Measurements from ENCODE around the gene GALNTL6. TPM values are rescaled to one million over a fixed set of nuclear protein-coding genes. Genes with fewer than 3 reads are reported as not detected.

Gene GALNTL6
- total and polyA plus RNA-seq, 2 of the 4 experiments (the other 2 are of a cell fraction): under 0.01 TPM; not detected in 1

DNA sequence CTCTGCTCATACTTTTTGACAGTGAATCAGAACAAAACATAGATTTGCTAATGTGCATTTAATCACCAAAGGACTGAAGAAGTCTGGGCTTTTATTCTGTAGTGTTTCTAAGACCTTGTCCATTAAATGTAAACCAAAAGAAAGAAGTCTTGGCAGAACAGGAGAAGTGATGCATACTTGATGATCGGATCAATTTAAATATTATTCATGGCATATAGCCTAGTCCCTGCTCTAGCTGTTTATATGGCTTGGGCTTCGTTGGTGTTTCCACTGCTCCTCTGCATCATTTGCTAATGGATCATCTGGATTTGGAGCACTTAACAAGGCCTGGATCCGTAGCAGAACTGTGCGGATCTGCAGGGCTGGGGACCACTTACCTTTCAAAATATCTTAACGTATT is 566.6 kb downstream of the GALNTL6 start:
- no peak for TF ChIP-seq RCOR1 (IDR thresholded peaks at IDR 0.05; ENCODE audit: insufficient replicate concordance, low read length)
- TF ChIP-seq MAFK (IDR thresholded peaks at IDR 0.05; ENCODE audit: low read depth, low read length): no peak
- TF ChIP-seq USF2 (IDR thresholded peaks at IDR 0.05; ENCODE audit: low read depth, low read length): no peak
- TF ChIP-seq ELK1 (IDR thresholded peaks at IDR 0.05; ENCODE audit: borderline replicate concordance, low read depth, low read length): no peak
- no peak for TF ChIP-seq FOS (IDR thresholded peaks at IDR 0.05; ENCODE audit: low read depth, low read length)
- TF ChIP-seq SMC3 (IDR thresholded peaks at IDR 0.05; ENCODE audit: low read depth, low read length): no peak
- TF ChIP-seq CHD1 (IDR thresholded peaks at IDR 0.05; ENCODE audit: low read depth, low read length): no peak
- TF ChIP-seq CEBPB (IDR thresholded peaks at IDR 0.05; ENCODE audit: low read depth, low read length): no peak
- no peak for TF ChIP-seq POLR2A (IDR thresholded peaks at IDR 0.05; ENCODE audit: low read depth, low read length)
- no peak for TF ChIP-seq RAD21 (IDR thresholded peaks at IDR 0.05; ENCODE audit: low read length)
- TF ChIP-seq, protein P1, sequence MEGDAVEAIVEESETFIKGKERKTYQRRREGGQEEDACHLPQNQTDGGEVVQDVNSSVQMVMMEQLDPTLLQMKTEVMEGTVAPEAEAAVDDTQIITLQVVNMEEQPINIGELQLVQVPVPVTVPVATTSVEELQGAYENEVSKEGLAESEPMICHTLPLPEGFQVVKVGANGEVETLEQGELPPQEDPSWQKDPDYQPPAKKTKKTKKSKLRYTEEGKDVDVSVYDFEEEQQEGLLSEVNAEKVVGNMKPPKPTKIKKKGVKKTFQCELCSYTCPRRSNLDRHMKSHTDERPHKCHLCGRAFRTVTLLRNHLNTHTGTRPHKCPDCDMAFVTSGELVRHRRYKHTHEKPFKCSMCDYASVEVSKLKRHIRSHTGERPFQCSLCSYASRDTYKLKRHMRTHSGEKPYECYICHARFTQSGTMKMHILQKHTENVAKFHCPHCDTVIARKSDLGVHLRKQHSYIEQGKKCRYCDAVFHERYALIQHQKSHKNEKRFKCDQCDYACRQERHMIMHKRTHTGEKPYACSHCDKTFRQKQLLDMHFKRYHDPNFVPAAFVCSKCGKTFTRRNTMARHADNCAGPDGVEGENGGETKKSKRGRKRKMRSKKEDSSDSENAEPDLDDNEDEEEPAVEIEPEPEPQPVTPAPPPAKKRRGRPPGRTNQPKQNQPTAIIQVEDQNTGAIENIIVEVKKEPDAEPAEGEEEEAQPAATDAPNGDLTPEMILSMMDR (conservative IDR thresholded peaks at IDR 0.05; ENCODE audit: low read depth, low read length): no peak
- TF ChIP-seq MXI1 (IDR thresholded peaks at IDR 0.05; ENCODE audit: borderline replicate concordance, low read depth, low read length): no peak
- no peak for TF ChIP-seq BHLHE40 (IDR thresholded peaks at IDR 0.05; ENCODE audit: low read depth, low read length)
- TF ChIP-seq MAZ (IDR thresholded peaks at IDR 0.05; ENCODE audit: borderline replicate concordance, low read depth, low read length): no peak
- TF ChIP-seq NFE2L2 (IDR thresholded peaks at IDR 0.05; ENCODE audit: low read depth, low read length): no peak
- TF ChIP-seq RFX5 (IDR thresholded peaks at IDR 0.05; ENCODE audit: low read depth, low read length): no peak
- in situ Hi-C loops (cut with MboI; ENCODE audit: low sequenced_read_pairs) (no loop called here), dilution Hi-C loops (cut with HindIII; ENCODE audit: low sequenced_read_pairs, unreplicated experiment) (no loop called here), intact Hi-C loops (cut with micrococcal nuclease) (no loop called here)
- H3K18ac ChIP-seq (ENCODE audit: low read depth, low read length): no peak overlapping the region
- H4K5ac ChIP-seq (ENCODE audit: low read depth, low read length): no peak overlapping the region
- H3K23ac ChIP-seq (ENCODE audit: low read depth, low read length): no peak overlapping the region
- ChIA-PET POLR2A (ENCODE audit: unreplicated experiment) (no interaction called here), CTCF (interaction anchor here (0.6 kb wide), 1 partner anchor 455 kb away, joined by 3 read pairs; no protein-coding TSS in a partner anchor)
- no peaks in the 10 kb centered on the region for H3K9me1 ChIP-seq (ENCODE audit: insufficient read depth, low read length)
- no peak overlapping the region for H2AK5ac ChIP-seq (ENCODE audit: low read depth, low read length)
- WGBS, 2 experiments (ENCODE audit: extremely low coverage in 2 of 2, insufficient read length in 1 of 2): no CpG with 5 or more reads among the region's 5 CpGs
- peaks cover 2% of the 10 kb centered on the region; the same call in 1 of the 2 replicates for H3K9me3 ChIP-seq (ENCODE audit: control insufficient read depth, insufficient read depth, low read length)
- no peak overlapping the region for H3K4ac ChIP-seq (ENCODE audit: low read depth, low read length)
- H4K20me1 ChIP-seq (ENCODE audit: insufficient read depth, low read length): no peaks in the 10 kb centered on the region
- no peak overlapping the region for H2AFZ ChIP-seq (replicated peaks; ENCODE audit: low read length, poor library complexity)
- no peak overlapping the region for H2BK5ac ChIP-seq (ENCODE audit: low read depth, low read length, poor library complexity, severe bottlenecking)
- H2BK15ac ChIP-seq (ENCODE audit: low read depth, low read length): no peak overlapping the region
- no peak overlapping the region for H3K4me2 ChIP-seq (ENCODE audit: low read depth, low read length)
- H3K4me3 ChIP-seq (ENCODE audit: insufficient read depth, low read depth, low read length): no peak overlapping the region
- no peak overlapping the region for H2BK120ac ChIP-seq (ENCODE audit: low read depth, low read length)
- ATAC-seq (ENCODE audit: low read depth) (no peak), DNase-seq (no peak)
- H3K14ac ChIP-seq (replicated peaks; ENCODE audit: low read depth, low read length): no peak overlapping the region
- no peaks in the 10 kb centered on the region for H3K36me3 ChIP-seq (ENCODE audit: control insufficient read depth, insufficient read depth, low read length)
- BruUV-seq (replicated peaks): no TSS peak
- H4K91ac ChIP-seq (ENCODE audit: insufficient read depth, low read depth, low read length): no peak overlapping the region
- no peak overlapping the region for H2BK20ac ChIP-seq (ENCODE audit: low read depth, low read length)
- no peaks in the 10 kb centered on the region for H3K79me1 ChIP-seq (ENCODE audit: low read depth in 1 of 2, low read length in 2 of 2)
- no peaks in the 10 kb centered on the region for H3K27me3 ChIP-seq (ENCODE audit: control insufficient read depth, insufficient read depth, low read length)
- H3K27ac ChIP-seq (ENCODE audit: insufficient read depth, low read length): no peak overlapping the region
- no peak overlapping the region for H3K9ac ChIP-seq (ENCODE audit: low read depth, low read length)
- H2AK9ac ChIP-seq (replicated peaks; ENCODE audit: low read depth, low read length, poor library complexity): no peak overlapping the region
- no peak overlapping the region for H4K8ac ChIP-seq (ENCODE audit: low read depth in 2 of 2, low read length in 2 of 2)
- H3K4me1 ChIP-seq (ENCODE audit: control insufficient read depth, insufficient read depth, low read length): no peaks in the 10 kb centered on the region
- no peak overlapping the region for H3K56ac ChIP-seq (ENCODE audit: extremely low read depth, insufficient read depth, low read length)
